HK-2 (cell line): ENCODE results near the gene MARVELD2.
A peak's percentile ranks its signal among the peaks of the same experiment; 100 is the strongest.
"Not testable (repeated sequence)": the region's sequence is repeated elsewhere in the genome, so short reads cannot be mapped to it uniquely, and the experiment has no call there.

Source experiments
- DNase-seq: peaks from one replicate; pipeline ENCODE4 v3.0.0-alpha.2; 2018; ENCODE audit not compliant: unreplicated experiment

Gene MARVELD2, protein sequence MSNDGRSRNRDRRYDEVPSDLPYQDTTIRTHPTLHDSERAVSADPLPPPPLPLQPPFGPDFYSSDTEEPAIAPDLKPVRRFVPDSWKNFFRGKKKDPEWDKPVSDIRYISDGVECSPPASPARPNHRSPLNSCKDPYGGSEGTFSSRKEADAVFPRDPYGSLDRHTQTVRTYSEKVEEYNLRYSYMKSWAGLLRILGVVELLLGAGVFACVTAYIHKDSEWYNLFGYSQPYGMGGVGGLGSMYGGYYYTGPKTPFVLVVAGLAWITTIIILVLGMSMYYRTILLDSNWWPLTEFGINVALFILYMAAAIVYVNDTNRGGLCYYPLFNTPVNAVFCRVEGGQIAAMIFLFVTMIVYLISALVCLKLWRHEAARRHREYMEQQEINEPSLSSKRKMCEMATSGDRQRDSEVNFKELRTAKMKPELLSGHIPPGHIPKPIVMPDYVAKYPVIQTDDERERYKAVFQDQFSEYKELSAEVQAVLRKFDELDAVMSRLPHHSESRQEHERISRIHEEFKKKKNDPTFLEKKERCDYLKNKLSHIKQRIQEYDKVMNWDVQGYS

DNA sequence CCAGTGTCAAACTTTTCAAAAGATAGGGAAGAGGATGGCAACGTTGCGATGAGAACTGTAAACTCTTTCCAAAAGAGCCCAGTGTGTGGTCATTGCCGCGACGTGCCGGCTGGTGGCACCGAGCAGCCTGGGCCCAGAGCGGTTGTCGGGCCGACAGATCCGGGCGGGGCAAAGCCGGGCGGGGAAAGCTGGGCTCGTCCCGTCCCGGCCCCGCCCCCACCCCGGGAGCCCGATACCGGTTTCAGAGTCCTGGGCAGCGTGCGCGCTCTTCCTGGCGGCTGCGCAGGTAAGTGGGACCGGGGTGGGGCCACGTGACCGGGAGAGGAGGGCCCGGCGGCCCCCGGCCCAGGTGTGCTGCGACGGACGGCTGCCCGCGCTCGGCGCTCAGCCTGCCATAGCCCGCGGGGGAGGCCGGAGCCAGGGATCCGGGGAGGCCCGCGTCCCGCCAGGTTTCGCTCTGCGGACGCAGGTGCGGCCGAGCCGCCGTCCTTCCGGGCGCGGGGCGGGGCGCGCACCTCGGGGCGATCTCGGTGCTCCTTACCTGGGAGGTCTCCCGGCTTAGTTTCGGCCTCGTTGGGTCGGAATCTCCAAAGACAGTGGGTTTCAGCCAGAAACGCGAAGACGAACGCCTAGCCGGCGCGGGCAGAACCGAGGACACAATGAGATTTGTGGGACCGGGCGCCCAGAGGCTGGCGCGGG is at the start of gene MARVELD2:
MARVELD2 (plus strand) TSS at position 232 of the 699 bp plus-strand sequence. CDS start 4,270 bp downstream, outside the sequence.
- peak; percentile 53 for DNase-seq

DNA sequence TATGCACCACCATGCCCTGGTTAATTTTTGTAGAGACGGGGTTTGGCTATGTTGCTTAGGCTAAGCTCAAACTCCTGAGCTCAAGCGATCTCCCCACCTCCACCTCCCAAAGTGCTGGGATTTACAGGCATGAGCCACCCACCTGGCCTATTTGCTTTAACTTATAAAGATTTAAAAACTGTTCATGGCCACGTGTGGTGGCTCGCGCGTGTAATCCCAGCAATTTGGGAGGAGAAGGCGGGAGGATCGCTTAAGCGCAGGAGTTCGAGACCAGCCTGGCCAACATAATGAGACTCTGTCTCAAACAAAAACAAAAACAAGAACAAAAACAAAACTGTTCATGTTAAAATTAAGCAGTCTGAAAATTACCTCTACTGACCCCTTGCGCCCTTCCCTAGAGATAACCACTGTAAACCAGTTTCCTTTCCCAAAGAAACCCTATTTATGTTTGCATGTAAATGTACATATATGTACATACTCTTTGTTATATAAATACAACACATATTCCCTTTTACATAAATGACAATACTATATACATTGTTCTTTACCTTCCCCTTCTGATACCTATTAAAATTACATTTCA is 47.1 kb upstream of the MARVELD2 start:
- DNase-seq: no peak

DNA sequence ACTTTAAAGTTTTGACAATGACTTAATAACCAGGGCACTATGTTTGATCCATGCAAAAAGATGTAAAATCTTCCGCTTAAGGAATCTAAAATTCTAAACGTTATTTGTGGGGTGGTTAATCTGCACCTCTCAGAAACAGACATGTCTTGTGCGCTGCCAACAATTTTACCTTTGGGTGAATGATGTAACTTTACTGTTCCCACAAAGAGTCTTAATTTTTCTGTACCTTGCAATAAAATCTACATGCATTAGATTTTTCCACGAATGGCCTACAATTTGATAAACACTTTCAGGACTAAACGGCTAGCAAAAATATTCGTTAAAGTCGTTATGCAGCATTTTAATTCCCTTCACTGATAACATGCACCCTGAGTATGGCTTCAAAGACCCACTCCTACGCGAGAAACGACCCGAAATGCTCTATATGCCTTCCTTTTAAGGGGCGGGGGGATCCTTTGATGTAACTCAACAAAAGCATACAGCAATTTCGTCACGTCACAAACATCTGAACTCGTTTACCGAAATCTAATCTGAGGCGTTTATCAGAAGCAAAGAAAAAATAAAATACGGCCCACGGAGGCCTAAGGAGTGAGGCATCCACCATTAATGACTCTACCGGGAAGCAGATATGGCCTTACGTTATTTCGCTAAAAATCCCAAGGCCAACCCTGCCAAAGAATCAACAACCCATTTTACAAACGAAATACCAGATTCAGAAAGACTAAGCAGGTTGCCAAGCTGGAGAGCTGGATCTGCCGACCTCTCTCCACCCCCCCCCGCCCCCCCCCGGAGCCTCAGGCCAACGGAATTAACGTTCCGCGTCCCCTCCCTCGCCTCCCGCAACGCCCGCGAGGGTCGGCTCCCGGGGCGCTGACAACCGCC is 46.2 kb upstream of the MARVELD2 start:
- no peak for DNase-seq

DNA sequence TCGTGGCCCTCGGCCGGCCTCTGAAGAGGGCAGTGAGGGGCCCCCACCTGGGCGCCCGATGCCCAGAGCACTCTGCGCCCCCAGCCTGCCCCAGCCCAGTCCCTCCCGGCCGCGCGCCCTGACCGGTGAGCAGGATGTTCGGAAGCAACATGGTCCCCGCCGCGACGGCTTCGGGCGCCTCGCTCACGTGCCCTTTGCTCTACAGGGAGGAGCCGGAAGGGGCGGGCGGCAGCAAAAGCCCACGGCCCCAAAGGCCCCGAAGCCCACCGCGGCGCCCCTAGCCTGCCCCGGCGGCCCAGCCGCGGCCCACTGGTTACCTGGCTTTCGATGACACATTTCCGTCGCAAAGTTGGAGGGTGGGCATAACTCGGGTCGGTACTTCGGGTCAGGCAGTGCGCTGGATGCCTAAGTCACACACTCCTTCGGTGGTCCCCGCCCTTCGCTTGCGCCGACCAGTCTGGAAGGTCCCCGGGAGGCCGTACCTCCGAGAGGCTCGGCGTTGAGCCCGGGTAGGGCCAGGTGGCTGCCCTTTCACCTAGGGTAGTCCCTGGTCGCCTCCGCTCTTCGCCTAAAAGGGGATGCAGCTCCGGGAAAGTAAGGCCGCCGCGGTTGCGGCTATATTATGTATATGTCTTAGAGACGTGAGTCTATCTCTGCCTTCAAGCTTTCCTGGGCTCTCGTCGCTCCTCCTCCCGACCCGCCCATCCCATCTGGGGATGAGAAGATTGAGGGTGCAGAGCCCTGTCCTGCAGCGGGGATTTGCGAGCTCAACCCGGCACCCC is 45.4 kb upstream of the MARVELD2 start, which contains the start of the genes AK6, RAD17 and TAF9:
AK6 (minus strand) TSS at position 181 of the 782 bp plus-strand sequence; CDS start at position 151, 30 bp downstream.
RAD17 (plus strand) TSS at position 479 of the 782 bp plus-strand sequence. CDS start 2,391 bp downstream, outside the sequence.
TAF9 (minus strand) TSS at position 181 of the 782 bp plus-strand sequence. CDS start 3,783 bp downstream, outside the sequence.
- peak; percentile 87 for DNase-seq

DNA sequence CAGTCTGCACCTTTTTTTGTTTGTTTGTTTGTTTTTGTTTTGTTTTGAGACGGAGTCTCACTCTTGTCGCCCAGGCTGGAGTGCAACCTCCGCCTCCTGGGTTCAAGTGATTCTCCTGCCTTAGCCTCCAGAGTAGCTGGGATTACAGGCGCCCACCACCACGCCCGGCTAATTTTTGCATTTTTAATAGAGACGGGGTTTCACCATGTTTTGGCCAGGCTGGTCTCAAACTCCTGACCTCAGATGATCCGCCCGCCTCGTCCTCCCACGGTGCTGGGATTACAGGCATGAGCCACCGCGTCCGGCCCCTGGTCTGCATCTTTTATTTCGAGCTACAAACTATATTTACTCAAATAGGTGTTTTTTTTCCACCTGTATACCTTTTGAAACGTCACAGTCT is 44.6 kb upstream of the MARVELD2 start:
- DNase-seq: not testable (repeated sequence)

DNA sequence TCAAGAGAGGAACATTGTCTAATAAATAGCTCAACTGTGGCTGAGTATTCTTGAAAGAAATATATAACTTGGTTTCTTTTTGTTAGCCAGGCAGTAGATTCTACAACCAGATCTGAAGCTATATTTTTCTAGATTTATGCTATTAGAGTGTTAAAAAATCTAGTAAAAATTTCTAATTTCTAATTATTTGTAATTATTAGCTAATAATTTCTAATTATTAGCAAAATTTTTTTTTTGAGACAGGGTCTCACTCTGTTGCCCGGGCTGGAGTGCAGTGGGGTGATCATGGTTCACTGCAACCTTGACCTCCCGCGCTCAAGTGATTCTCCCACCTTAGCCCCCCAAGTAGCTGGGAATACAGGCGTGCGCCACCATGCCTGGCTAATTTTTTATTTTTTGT is 42.5 kb upstream of the MARVELD2 start:
- no peak for DNase-seq

DNA sequence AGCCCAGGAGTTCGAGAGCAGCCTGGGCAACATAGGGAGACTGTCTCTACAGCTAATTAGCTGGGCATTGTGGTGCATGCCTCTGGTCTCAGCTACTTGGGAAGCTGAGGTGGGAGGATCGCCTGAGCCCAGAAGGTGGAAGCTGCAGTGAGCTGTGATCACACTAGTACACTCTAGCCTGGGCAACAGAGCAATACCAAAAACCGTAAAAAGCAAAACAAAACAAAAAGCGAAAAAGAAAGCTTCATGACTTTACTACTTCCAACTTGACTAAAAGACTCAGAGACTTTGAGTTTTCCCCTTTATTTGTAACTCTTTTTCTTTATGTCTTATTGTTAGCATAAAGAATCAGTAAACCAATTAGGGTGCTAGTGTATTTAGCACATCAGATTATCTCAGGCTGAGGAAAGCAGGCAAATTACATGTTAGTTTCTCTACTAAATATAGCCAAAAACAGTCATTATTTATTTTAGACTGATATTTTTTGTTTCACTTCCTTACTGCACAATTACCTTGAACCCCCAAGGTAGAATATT is 39.9 kb upstream of the MARVELD2 start:
- no peak for DNase-seq

DNA sequence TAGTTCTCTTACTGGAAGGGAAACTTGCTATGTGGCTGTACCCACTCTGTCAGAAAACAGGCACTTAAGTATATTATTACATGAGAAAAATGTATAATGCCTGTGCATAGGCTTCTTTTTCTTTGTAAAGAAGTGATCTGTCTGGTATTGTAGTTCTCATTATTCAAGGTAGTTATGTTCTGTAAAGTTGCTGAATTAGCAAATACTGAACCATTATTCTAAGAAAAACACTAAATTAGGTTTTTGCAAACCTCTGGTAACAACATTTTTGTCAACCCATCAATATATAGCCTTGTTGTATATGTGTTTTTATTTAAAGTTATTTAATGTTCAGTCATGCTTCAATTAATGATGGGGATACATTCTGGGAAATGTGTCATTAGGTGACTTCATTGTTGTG is 36.5 kb upstream of the MARVELD2 start:
- no peak for DNase-seq

DNA sequence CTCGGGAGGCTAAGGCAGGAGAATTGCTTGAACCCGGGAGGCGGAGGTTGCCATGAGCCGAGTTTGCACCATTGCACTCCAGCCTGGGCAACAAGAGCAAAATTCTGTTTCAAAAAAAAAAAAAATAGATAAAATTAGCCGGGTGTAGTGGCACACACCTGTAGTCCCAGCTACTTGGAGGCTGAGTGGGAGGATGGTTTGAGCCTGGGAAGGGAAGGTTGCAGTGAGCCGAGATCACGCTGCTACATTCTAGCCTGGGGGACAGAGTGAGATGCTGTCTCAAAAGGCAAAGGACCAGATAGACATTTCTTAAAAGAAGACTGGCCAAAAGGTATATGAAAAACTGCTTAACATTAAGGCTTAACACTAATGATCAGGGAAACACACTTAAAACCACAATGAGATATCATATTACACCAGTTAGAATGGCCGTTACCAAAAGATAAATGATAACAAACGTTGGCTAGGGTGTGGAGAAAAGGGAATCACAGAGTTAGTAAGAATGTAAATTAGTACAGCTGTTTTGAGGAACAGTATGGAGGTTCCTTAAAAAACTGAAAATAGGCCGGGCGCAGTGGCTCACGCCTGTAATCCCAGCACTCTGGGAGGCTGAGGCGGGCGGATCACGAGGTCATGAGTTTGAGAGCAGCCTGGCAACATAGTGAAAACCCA is 10.1 kb upstream of the MARVELD2 start:
- DNase-seq: no peak

DNA sequence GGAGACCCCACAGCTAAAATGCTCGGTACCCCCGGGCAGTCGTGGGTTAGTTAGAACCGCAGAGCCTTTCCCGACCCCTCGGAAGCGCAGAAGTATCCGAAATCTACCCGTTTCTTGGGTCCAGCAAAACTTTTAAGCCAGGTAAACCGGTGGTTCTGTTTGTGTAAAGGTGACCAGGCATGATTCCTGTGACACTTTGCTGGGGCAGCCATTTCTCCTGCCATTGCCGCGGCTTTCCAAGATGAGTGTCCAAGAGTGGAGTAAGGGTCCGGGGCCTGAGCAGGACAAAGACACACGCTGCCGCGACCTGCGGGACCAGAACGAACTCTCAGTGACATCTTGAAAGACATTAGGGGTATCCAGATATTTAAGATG is 655 bp downstream of the MARVELD2 start:
- no peak for DNase-seq

DNA sequence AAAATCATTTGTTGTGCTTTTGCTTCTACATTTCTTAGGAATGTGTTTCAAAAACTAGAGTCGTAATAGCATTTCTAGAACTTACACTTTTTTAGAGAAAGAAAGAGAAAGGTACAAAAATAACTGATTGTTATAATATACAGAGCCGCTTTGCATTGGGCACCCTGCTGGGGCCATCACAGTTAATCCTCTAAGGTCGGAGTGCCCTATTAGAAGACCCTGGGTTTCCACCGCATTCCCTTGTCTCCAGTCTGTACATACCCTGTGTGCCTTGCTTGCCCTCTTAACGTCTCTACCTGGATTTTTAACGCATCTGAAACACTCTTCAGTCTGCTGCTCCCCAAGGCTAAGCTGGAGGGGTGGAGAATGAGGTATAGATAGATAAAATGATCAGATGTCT is 1.3 kb downstream of the MARVELD2 start:
- DNase-seq: no peak

DNA sequence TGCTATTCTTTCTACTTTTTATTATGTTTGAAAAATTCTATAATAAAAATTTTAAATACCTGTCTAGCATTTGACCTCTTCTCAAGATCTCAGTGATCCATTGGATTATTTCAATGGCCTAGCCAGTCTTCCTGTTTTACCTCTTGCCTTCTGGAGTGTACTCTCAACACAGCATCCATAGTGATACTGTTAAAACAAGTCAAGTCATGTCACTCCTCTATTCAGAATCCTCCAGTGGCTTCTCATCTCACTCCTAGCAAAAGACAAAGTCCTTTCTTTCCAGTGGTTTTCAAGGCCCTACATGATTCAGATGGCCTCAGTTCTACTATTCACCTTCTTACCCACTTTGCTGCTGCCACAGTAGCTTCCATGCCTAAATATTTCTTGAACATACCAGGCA is 1.8 kb downstream of the MARVELD2 start:
- DNase-seq: no peak

DNA sequence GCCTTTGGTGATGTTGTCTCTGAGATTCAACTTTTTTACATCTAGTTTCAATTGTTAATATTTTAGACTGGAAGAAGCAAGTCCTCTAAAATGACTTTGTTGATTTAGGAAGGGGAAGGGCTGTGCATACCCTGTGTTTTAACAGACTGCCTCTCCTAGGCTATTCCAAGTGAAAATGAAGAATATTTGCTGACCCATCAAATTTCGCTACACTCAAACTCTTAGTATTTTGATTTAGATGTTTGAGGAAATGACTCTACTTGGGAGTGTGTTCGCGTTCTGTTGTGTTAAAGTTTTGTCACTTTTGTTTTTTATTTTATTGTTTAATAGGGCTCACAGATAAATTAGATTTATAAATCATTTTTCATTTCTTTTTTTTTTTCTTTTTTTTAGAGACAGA is 3.6 kb downstream of the MARVELD2 start:
- DNase-seq: no peak

DNA sequence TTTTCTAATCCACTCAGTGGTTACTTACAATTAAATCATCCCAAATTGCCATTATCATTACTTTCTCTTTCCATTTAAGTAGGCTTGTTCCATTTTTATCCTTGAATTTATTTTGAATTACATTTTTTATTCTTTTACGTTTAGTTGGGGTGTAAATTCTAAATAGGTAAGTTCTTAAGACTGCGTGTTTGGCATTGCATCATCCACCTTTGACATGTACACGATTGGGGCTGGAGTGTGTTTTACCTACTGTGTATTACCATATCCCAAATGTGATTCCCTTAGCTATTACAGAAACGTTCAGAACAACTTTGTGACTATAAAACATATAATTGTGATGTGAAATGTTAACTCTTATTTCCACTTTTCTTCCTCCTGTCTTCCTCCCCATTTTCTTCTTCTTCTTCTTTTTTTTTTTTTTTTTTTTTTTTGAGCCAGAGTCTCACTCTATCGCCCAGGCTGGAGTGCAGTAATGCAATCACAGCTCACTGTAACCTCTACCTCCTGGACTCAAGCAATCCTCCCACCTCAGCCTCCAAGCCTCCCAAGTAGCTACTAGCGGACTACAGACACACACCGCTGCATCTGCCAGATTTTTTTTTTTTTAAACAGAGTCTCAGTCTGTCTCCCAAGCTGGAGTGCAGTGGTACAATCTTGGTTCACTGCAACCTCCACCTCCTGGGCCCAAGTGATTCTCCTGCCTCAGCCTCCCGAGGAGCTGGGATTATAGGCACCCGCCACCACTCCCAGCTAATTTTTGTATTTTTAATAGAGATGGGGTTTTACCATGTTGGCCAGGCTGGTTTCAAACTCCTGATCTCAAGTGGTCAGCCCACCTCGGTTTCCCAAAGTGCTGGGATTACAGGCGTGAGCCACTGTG is 16.7 kb downstream of the MARVELD2 start:
- no peak for DNase-seq

DNA sequence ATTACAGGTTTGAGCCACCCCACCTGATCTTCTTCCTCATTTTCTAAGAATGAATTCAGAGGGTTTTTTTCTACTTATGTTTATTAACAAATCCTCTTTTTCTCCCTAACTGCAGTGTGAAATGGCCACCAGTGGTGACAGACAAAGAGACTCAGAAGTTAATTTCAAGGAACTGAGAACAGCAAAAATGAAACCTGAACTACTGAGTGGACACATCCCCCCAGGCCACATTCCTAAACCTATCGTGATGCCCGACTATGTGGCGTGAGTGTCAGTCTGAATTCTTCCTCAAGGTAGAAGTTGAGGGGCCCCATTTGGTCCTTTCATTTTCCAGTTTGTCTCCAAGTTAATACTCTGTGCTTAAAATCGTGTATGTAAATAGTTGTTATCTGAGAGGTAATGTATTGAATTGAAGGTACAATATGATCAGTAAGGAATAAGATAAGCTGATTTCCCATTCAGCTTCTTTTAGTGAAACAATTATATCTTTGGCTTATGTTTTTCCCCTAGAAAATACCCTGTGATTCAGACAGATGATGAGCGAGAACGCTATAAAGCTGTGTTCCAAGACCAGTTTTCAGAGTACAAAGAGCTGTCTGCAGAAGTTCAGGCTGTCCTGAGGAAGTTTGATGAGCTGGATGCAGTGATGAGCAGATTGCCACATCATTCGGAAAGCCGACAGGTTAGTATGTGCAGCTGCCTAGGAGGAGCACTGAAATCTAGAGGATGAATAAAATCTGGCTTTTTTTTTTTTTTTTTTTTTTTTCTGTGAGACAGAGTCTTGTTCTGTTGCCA is 17.7 kb downstream of the MARVELD2 start:
- no peak for DNase-seq

DNA sequence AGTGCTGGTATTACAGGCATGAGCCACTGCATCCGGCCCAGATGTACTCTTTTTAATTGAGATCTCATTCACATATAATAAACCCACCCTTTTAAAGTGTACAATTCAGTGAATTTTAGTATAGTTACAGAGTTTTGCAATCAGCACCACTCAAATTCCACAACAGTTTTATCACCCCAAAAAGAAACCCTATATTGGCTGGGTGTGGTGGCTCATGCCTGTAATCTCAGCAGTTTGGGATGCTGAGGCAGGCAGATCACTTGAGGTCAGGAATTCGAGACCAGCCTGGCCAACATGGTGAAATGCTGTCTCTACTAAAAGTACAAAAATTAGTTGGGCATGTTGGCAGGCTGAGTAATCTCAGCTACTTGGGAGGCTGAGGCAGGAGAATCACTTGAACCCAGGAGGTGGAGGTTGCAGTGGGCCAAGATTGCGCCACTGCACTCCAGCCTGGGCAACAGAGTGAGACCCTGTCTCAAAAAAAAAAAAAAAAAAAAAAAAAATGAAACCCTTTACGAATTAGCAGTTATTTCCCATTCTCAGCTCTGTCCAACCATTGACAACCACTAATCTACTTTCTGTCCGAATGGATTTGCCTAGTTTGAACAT is 20.5 kb downstream of the MARVELD2 start:
- DNase-seq: not testable (repeated sequence)

DNA sequence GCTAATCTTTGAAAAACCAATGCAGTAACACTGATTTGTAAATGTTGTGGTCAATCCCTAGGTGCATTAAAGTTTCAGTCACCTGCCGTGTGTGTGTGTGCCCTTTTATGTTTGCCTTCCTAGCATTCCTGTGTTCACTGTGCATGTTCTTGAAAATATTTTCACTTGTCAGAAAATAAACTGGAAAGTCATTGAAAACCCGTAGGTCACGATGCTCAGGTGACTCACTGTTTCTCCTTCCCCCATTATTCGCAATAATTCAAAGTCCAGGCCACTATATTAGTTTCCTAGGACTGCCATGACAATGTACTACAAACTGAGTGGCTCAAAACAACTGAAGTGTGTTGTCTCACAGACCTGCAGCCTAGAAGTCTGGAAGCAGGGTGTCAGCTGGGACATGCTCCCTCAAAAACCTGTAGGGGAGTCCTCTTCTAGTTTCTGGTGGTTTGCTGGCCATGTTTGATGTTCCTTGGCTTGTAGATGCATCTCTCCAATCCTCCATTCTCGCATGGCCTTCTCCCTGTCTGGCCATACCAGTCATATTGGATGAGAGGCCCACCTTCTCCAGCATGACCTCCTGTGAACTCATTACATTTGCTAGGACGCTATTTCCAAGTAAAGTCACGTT is 29.3 kb downstream of the MARVELD2 start:
- no peak for DNase-seq
